CD4-positive, alpha-beta T cell treated with Interleukin-12 subunit alpha and Interleukin-12 subunit beta, for 1 hour (primary cell): ENCODE results near the gene GABARAP.

Experiments used
- DNase-seq: peaks from one replicate; pipeline ENCODE4 v3.0.0-alpha.2; 2020

GABARAP gene

DNA sequence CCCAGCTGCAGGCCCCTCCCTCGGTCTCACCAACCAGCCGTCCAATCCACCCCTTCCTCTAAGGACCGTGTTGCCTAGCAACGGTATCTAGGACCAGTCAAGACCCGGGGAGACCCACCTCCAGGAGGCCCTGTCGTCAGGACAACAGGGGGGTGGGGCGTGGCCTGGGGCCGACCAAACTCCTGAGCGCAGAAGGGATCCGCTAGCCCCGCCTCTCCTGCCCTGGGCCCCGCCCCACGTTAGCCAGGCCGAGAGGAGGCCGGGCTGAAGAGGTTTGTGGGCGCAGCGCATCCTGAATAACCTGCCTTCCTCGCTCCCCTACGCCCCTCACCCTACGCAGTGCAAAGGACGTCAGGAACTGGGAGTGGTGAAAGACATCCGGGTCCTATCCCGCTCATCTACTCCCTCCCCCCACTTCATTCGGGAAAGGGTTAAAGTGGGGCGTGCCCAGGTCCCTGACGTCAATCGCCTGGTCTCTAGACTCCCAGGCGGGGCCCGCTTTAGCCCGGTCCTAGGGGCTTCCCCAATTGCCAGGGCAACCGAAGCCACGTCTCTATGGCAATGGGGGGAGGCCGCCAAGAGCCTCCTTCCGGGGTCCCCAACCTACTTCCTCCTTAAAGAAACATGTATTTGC lies 37.3 kb downstream of the GABARAP start:
- DNase-seq, result peak; percentile 99

DNA sequence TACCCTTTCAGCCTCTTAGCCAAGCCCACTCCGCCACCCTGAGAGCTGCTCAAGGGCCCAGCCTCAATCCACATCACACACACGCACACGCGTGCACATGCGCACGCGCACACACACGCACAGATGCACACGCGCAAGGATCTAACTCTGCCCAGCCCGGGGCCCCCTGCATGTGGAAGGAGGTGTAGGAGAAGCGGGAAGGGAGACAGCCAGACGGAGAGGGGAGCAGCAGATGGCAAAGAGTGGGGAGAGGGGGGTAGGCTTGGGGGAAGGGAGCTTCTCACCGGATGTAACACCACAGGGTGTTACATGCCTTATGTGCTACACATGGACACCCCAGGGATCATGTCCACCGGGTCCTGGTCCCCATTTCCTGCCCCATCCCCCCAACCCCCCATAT lies 37.9 kb downstream of the GABARAP start:
- DNase-seq, result no peak

GRCh38 chr17:7203391-7203790 lies 38.9 kb downstream of the GABARAP start:
- DNase-seq, result no peak

DNA sequence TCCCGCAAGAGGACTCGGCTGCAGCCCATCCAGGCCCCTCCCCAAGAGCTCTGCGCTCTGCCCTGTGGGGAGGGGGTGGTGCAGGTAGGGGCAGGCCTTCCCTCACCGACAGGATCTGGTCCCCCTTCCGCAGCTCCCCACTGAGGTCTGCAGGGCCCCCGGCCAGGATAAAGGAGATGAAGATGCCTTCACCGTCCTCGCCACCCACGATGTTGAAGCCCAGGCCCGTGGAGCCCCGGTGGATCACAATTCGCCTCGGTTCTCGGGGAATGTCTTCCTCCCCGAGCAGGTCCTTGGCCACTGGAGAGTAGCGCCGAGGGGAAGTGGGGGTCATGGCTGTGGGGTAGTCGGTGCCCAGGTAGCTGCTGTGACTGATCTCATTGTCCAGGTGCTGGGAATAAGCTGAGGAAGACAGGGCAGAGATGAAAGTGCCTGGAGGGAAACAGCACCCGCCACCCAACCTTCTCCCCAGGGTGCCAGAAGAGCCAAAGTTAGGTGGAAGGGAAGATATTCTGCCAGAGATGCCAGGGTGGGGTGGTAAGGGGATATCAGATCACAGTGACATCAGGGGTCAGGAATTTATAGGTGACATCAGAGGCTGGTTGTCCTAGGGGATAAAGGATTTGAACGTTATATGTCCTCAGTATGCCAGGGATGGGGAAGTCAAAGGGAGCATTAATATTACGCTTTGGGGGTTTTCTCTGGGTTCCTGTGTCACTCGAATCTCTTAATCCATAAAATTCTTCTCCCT lies 45.4 kb downstream of the GABARAP start:
- DNase-seq, result no peak

GRCh38 chr17:7195971-7196370 lies 46.3 kb downstream of the GABARAP start:
- DNase-seq, result no peak

DNA sequence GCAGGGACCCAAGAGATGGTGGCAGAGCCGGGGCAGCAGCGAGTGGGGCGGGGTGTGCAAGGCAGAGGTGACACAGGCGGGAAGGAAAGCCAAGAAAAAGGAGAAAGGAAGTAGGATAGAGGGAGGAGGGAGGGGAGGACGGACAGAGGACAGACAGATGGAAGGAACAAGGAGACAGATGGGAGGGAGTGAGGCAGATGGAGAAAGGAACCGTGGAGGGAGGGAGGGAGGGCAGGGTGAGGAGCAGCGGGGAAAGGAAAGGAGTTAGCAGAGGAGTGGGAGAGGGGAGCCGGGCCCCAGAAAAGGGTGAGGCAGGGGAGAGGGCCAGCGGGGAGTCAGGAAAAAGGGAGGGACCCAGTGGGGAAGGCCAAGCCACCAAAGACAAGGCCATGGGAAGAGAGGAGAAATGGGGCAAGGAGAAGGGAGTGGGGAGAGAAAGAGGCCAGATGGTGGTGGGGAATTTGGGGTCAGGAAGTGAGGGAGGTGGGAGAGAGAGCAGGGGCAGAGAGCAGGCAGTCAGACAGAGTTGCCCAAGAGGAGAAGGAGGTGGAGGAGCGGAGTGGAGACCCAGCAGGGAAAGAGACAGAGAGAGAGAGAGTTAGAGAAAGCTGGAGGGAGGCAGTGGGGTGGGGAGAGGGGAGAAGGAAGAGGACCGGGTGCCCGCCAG lies 49.8 kb downstream of the GABARAP start:
- DNase-seq, result no peak

- peak; percentile 23 for DNase-seq
Measured at GRCh38 chr17:7191571-7192270, 50.5 kb downstream of the GABARAP start.

DNA sequence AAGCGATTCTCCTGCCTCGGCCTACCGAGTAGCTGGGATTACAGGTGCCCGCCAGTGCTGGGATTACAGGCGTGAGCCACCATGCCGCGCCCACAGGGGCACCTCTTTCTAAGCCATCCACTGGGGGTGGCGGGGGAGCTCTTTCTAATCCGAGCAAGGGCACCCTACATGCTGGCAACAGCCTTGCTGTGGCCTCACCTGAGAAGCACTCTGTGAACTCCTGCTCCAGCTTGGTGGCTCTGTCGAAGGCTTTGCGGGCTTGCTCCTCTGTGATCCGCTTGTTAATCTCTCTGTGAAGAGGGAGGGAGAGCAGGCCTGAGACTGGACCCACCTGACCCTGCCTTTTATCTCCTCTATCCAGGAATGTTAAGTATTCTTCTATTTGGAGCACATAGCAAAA lies 51.2 kb downstream of the GABARAP start:
- DNase-seq, result no peak

DNA sequence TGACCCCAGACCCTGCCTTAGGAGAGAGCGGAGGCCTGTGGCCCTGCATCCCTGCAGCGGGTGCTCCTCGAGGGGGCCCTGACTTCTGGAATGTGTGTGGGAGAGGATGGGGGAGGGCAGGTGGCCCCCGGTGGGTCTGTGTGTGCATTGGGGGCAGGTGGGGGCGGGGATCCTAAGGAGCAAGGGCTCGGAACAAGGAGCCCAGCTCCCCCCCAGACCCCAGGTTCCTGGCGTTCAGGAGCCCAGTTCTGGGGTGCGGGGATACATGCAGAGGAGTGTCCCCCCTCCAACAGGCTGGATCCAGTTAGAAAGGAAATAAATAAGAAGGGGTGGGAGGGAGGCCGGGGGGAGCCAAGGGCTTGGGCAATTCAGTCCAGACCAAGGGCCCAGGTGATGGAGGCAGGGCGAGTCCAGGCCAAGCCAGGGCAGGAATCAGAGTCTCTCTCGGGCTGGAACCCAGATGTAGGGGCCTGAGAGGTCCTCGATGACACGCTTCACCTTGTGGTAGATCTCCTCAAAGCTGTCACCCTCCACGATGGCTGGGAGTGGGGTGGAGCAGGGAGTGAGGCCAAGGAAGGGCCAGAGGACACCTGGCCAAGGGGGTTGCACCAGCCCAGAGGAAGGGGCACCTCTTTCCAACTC lies 51.9 kb downstream of the GABARAP start:
- no peak for DNase-seq
